IPS-18c (cell line): ENCODE data around the gene EXTL1.
A peak's percentile ranks its signal among the peaks of the same experiment; 100 is the strongest.

Experiments
- H3K4me3 ChIP-seq: 2 replicates; pipeline ENCODE4 v1.7.0; 2013; ENCODE audit warnings: low read depth, mild to moderate bottlenecking, low read length, moderate library complexity; ENCODE audit not compliant: insufficient read depth
- H3K9me3 ChIP-seq: one replicate; pipeline ENCODE4 v1.6.1; 2013; ENCODE audit warnings: mild to moderate bottlenecking, low read length, moderate library complexity; ENCODE audit not compliant: control insufficient read depth, insufficient read depth

EXTL1 gene

DNA sequence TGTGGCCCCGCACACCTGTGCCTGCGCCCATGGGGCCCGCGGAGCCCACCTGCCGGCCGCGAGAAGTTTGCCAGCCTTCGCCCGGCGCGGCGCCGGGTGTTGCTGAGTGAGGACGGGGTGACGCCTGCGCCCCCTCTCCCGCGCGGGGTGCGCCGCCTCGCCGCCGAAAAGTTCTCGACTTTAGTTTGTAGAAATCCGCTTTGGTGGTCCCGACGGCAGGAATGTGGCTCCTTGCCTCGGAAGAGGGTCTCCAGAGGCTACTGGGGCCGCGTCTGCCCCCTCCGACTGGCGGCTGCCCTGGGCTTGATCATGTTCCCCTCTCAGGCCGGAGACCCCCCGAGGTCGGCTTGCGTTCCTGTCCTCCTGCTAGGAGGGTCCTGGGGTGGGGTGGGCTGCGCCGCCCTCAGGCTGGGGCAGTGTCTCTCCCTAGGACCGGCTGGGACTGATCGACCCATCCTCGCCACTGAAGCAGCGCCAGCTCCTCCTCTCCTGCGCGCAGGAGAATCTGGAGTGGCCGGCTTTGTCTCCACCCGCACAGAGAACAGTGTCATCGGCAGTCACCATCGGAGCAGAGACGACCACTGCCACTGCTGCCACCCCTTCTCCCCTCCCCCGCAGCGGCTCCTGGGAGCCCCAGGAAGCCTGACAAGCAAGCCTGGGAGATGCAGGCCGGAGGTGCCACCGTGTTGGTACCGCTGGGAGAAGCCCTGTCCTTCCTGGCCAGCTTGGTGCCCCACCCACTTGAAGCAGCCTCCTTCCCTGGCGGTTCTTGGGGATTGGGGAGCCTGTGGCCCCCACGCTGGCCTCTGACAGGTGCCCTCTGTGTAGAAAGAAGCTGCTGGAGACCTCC lies 24.9 kb downstream of the EXTL1 start:
- peak overlapping the region; percentile 49 for H3K4me3 ChIP-seq

DNA sequence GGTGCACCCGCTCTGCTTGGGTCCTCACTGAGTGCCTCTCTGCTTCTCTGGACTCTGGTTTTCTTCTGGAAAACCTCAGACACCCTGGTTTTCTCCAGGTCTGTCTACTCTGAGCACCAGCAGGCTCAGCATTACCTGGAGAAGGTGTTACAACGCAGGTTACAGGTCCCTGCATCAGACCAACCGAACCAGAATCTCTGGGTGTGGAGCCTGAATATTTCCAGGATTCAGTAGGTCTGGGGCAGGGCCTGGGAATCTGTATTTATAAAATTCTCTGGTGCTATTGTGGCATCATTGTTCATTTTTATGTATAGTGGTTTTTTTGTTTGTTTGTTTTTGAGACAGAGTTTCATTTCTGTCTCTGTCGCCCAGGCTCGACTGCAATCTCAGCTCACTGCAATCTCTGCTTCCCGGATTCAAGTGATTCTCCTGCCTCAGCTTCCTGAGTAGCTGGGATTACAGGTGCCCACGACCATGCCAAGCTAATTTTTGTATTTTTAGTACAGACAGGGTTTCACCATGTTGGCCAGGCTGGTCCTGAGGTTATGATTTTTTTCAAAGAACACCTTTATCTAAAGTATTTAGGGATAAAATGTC lies 25.8 kb downstream of the EXTL1 start:
- Histone ChIP-seq H3K9me3 (no peaks in the 10 kb centered on the region), H3K4me3 (no peak overlapping the region)

More for the DNA sequence above, 24.9 kb downstream of the EXTL1 start:
- H3K9me3 ChIP-seq: no peaks in the 10 kb centered on the region

DNA sequence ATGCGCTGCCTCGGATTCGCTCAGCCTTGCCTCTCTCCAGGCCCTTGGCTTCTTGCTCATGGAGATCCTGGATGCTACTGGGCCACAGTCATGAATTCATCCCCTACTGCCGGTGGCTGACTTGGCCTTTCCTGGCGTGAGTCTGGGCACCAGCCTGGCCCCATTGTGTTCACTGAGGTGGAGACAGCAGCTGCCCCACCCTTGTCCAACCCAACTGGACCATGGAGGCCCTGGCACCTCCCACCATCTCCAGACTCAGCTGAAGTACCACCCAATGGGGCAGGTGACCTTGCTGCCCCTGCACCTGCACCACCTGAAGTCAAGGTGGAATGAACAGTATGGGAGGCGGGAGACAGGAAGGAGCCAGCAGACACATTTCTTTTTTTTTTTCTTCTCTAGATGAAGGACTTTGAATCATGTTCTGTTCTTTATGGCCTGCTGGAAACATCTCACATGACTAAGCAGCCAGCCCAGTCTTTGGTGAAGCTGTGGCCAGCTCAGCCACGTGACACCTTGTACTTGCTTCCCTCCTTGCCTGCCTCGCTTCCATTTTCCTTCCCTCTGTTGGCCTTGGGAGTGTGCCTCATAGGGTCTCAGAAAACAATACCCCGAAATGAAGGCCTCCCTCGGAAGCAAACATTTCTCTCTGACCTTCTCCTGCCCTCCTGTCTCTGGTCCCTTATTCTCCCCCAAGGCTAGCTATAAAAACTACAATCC lies 28.1 kb downstream of the EXTL1 start:
- Histone ChIP-seq H3K9me3 (no peaks in the 10 kb centered on the region), H3K4me3 (no peak overlapping the region)

DNA sequence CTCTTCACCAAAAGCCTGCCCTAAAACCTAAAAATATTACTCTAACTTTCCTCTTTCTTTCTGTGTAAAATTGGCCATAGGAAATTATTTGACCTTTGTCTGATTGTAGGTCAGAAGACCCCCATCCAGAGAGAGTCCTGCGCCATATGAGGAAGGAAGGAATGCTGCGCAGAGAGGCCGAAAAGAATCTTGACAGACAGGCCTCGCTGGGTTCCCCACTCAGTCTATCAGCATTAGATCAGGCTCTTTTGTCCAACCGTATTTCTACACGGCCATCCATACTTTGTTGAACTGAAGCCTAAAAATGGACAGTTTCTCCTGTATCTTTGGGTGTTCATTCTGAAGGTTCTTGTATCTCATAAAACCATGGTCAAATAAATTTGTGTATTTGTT lies 28.7 kb downstream of the EXTL1 start:
- Histone ChIP-seq H3K9me3 (no peaks in the 10 kb centered on the region), H3K4me3 (no peak overlapping the region)

DNA sequence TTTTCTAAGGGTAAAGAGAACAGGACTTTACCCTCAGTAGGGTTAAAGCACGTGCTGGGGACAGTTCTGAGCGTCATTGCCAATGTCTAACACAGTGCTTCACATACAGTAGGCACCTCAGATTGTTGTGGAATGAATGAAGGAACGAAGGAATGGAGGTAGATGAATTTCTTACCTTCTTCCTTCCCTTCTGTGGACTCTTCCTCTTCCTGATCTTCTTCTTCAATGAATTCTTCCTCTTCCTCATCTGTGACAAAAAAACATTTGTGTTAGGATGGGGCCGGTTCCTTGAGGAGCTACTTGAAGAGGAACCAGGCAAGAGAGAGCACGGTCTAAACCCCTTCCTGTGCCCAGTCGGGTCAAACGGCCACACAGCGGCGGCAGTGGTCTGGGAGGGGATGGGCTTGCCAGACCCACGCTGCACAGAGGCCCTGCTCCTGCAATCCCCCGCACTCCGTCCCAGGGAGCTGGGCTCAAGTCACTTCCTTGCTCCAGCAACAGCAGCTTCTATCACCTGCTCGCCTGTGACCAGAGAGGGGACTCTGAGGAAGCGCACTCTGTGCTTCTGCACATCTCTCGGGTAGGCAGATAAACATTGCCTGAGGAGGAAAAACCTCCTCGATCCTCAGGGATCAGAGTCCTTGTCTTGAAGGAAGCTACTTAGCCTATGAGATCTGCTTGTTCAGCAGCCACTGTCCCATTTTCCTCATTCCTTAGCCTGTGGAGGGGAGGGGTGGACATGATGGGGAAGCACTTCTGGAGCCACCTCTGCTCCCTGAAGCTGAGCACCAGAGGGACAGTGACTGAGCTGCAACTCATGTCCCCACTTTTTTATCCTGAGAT lies 32.4 kb downstream of the EXTL1 start:
- Histone ChIP-seq H3K4me3 (no peak overlapping the region), H3K9me3 (peaks cover 3% of the 10 kb centered on the region)

DNA sequence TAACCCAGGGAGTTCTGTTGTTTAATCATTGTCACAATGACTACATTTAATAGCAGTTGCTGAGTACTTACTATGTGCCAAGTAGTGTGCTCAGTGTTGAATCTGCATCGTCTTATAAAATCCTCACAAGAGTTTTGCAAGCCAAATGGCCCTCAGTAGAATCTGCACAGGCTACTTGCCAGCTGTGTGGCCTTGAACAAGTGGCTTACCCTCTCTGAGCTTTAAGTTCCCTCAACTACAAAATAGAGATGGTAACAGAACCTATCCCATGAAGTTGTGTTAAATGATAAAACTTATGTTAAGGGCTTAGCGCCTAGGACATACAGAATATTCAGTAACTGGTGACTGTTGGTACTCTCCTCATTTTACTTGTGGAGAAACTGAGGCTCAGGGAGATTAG lies 33.5 kb downstream of the EXTL1 start:
- peaks cover 3% of the 10 kb centered on the region for H3K9me3 ChIP-seq

DNA sequence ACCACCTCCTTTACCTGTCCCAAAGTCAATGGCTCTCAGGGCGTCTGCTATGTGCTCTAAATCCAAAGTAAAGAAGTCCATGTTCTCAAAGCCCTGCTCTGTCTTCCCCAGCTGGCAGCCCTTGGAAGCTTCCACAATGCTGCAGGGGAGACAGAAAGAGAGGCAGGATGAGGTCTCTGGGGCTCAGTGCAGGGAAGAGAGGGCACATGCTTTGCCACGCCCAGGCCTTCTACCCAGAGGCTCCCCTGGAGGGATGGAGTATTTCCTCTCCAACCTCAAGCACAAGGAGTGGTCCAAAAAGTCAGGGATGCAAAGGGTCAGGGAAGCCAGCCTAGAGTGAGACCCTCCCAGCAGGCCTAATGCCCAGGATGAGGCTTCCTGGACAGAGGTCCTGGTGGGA lies 35.6 kb downstream of the EXTL1 start:
- H3K9me3 ChIP-seq: peaks cover 3% of the 10 kb centered on the region

More for the DNA sequence above, 33.5 kb downstream of the EXTL1 start:
- no peak overlapping the region for H3K4me3 ChIP-seq

DNA sequence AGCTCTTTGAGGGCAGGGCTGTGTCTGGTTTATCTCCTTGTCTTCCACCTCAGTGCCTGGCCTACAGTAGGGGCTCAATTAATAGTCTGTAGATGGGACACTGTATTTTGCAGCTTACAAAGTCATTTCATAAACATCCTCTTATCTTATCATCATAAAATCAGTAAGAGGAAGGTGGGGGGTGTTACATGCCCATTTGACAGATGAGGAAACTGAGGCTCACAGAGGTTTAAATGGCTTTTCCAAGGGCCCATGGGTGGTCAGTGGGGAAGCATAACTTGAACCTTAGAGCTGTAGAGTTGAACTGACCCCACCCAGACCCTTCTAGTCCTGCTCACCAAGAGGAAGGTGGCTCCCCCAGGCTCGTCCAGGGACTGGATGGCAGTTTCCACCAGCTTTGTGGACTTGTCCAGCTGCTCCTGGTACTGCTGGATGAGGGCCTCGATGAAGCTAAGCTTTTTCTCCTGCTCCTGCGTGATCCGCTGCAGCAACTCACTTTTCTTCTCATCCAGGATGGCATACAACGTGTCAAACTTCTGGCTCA lies 36.5 kb downstream of the EXTL1 start:
- H3K4me3 ChIP-seq: no peak overlapping the region
- peaks cover 3% of the 10 kb centered on the region for H3K9me3 ChIP-seq

More for the DNA sequence above, 35.6 kb downstream of the EXTL1 start:
- H3K4me3 ChIP-seq: no peak overlapping the region

DNA sequence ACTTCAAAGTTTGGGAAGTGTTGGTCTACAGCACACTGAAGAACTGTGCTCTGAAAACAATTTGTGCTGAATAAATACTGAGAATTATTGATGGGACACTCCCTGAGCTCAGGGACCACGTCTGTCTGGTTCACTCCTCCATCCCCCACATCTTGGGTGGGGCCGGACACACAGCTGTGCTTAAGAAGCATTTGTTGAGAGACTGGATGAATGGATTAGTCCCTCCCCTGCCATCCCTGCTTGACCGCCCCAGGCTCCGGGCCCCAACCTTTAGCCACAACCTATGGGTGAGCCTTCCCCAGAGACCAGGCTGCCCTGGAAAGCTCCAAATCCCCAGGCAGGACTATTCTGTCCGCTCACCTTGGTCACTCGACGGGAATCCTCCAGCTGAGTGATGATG lies 38.3 kb downstream of the EXTL1 start:
- Histone ChIP-seq H3K4me3 (no peak overlapping the region), H3K9me3 (peaks cover 3% of the 10 kb centered on the region)

DNA sequence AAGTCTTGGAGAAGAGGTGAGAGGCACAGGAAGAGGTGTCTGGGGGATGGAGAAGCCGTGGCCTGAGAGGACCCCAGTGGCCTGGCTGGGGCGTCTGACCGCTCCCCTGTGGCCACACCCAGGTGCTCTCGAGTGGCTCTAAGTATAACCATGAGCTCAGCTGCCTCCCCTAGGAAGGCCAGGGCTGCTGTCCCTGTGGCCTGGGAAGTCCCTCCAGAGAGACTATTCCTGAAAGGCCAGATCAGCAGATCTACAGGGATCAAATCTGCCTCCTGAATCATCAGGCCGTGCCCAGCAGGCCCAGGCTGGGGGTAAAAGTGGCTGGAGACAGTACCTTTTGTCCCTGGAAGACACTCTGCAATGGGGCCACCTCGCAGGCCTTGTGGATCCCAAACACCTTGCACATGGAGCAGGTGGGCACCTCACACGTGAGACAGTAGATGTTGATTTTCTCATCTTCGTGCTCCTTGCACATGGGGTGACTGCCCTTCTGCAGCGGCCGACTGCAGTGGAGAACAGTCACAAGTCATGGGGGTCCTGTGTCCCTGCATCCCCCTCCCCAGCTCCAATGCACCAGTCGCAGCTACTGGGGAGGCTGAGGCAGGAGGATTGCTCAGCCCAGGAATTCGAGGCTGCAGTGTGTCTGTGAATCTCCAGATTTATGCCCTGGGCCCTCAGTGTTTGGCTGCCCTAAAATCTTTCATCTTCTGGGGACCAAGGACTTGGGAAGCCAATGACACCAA lies 39.4 kb downstream of the EXTL1 start:
- Histone ChIP-seq H3K4me3 (no peak overlapping the region), H3K9me3 (peaks cover 3% of the 10 kb centered on the region)

DNA sequence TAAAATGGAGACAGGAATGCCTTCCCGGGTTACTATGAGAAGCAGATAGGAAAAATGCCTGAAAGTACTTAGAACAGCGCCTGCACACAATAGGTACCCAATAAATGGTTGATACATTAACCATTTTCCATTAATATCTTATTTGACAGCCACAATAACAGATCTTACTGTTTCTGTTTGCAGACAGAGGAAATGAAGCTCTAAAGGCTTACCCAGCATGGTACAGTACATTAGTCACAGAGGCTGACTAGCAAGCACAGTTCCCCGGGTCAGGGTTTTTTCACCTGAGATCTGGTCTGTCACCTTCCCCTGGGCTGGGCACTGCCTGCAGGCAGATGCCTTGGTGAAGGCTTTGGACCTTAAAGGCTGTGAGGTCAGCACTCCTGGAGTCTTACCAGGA lies 43.0 kb downstream of the EXTL1 start:
- Histone ChIP-seq H3K4me3 (no peak overlapping the region), H3K9me3 (no peaks in the 10 kb centered on the region)

DNA sequence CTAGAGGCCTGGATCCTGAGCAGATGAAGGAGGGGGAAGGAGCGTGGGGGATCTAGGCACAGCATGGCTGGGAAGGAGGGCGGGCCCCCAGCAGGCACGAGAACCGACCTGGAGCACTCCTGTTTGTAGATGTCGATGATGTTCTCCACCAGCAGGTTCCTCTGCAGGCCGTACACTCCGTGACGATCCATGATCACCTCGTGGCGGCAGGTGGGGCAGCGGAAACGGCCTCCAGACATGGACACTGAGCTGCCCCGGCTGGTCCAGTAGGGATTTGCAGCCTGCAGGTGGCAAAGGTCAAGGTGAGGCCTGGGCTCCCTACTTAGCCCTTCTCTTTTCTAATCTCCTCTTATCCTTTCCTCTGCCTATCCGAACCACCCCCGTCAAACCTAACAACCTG lies 44.6 kb downstream of the EXTL1 start:
- no peak overlapping the region for H3K4me3 ChIP-seq
- H3K9me3 ChIP-seq: no peaks in the 10 kb centered on the region

DNA sequence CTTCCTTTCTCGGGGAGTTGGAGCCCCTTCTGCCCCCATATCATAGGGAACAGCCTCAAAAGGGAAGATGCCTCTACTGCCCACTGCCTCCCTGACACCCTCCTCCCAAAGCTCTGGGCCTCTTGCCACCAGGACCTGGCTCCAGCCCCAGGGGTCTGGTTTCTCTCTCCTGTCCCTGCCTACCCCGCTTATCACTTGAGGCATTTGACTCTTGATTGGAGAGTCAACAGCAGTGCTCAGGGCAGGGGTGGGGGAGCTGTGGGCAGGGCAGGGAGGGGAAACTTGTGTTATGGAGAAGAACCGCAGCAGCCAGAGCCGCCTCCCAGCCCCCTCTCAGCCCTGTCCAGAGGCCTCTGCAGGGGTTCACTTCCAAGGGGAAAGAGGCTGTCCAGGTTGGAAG lies 45.3 kb downstream of the EXTL1 start:
- Histone ChIP-seq H3K9me3 (no peaks in the 10 kb centered on the region), H3K4me3 (no peak overlapping the region)

DNA sequence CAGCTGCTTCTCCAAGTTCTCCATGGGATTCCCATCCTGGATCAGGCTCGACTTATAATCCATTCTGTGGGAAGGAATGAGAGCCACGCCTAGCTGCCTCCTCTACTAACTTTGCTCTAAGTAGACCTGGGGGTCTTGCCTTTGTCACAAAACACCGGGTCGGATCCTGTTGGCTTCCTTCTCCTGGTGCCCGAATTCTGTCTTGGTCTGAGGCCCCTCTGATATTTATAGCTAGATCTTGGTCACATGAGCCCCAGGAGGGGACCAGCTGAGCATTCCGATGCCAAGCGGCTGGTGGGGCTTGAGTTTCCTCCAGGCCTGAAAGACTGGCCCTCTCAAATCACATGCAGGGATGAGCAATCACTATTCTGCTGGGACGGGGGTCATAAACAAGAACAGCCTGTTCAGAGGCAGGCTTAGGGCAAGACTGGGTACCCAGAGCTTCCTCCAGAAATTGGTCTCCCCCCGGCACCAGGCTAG lies 45.9 kb downstream of the EXTL1 start, which contains the start of gene TRIM63:
Gene TRIM63 (minus strand): TSS at position 199 of the 480 bp plus-strand sequence. CDS start 136 bp downstream, at position 63.
- Histone ChIP-seq H3K9me3 (no peaks in the 10 kb centered on the region), H3K4me3 (no peak within 1 kb of the TSS)

DNA sequence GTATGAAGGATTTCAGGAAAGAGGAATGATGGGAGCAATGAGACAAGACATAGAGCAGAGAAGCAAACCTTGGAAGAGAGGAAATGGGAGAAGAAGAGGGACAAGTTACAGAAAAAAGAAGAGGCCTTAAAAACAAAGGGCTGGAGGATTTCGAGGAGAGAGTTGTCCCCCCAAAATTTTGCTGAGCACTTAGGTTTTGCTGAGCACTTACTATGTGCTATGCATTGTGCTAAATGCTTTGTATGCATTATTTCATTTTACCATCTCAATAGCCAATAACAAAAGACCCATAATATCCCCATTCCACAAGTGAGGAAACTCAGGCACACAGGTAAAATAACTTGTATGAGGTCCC lies 48.3 kb downstream of the EXTL1 start:
- no peak overlapping the region for H3K4me3 ChIP-seq
- H3K9me3 ChIP-seq: no peaks in the 10 kb centered on the region

DNA sequence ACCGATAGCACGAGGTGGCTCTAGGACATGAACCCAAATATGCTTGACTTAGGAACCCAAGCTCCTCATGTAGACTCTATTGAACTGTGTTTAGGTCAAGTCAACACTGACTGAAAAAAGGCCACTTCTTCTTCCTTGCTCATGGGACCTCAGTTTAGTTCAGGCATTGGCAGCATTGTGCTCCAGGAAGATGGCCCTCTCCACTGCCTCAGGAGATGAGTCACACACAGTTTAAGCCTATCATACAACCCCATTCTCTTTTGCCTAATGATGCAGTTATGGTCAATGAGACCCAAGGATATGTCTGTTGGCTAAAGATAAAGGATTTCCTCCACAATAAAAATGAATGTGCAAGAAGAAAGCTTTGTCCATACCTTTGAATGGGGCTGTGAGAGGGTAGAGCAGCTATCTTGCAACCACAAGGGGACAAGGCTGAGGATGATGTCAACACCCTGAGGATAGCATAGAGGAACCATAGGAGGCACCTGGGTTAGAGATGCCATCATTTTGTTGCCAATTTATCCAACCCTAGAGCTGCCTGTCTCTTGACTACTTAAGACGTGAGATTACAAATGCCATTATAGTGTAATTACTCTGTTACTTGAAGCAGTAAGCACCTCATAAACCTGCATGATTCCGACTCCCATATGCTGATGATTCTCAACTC lies 48.9 kb downstream of the EXTL1 start:
- H3K4me3 ChIP-seq: no peak overlapping the region
- no peaks in the 10 kb centered on the region for H3K9me3 ChIP-seq
